Stimulated activated CD8-positive, alpha-beta memory T cell treated with anti-CD3 and anti-CD28 coated beads, Interleukin-12 subunit alpha, Interleukin-12 subunit beta, amount 100 ng/mL, for 24 hours (primary cell): ENCODE data around the gene PAN2.
"Not testable (repeated sequence)": the region's sequence is repeated elsewhere in the genome, so short reads cannot be mapped to it uniquely, and the experiment has no call there.

Source experiments
- DNase-seq: peaks from one replicate; pipeline ENCODE4 v3.0.0-alpha.2; 2020; ENCODE audit errors: extremely low read depth

PAN2 gene

GRCh38 chr12:56272468-56272867, 61.3 kb downstream of the PAN2 start:
- not testable (repeated sequence) for DNase-seq

- DNase-seq: no peak
Measured at GRCh38 chr12:56271031-56271430, 62.8 kb downstream of the PAN2 start.

GRCh38 chr12:56267443-56268071, 66.2 kb downstream of the PAN2 start:
- no peak for DNase-seq

- DNase-seq: peak; percentile 69
Measured at GRCh38 chr12:56266693-56267442, 66.9 kb downstream of the PAN2 start, which contains the start of gene COQ10A. Gene COQ10A (plus strand): TSS chr12:56266942. CDS start chr12:56267119, 177 bp downstream.
